H1 (cell line): ENCODE results near the gene DCP2. TPM values are rescaled to one million over a fixed set of nuclear protein-coding genes. Genes with fewer than 3 reads are reported as not detected.

Experiments
- BACH1 ChIP-seq: IDR thresholded peaks from 2 replicates; pipeline ENCODE4 v1.6.1; 2012; ENCODE audit warnings: low read length, improper control_type of control experiment
- BCL11A ChIP-seq, 2 experiments: IDR thresholded peaks; one replicate each; pipeline ENCODE4 v1.6.1; 2011; ENCODE audit warnings: low read depth in 2 of 2, low read length in 2 of 2, mild to moderate bottlenecking in 2 of 2
- CHD7 ChIP-seq: fragments of 300-600 bp; sonication (generic); IDR thresholded peaks from 2 replicates; pipeline ENCODE4 v1.7.1; 2012; ENCODE audit warnings: low read length, moderate library complexity, mild to moderate bottlenecking, inconsistent platforms; ENCODE audit not compliant: insufficient replicate concordance
- E2F6 ChIP-seq: IDR thresholded peaks from 2 replicates; pipeline ENCODE4 v1.6.1; 2012; ENCODE audit warnings: inconsistent platforms
- EP300 ChIP-seq, 2 experiments: IDR thresholded peaks; 1 replicate in 1 of 2; 2 replicates in 1 of 2; pipeline ENCODE4 v1.6.1; 2011 to 2012; ENCODE audit warnings: low read depth in 2 of 2, low read length in 2 of 2, mild to moderate bottlenecking in 2 of 2, borderline replicate concordance in 1 of 2, inconsistent platforms in 1 of 2, moderate library complexity in 1 of 2
- MAX ChIP-seq: IDR thresholded peaks from 2 replicates; pipeline ENCODE4 v1.6.1; 2012; ENCODE audit warnings: inconsistent platforms
- POLR2A ChIP-seq, 2 experiments: IDR thresholded peaks; 1 replicate in 1 of 2; 2 replicates in 1 of 2; pipeline ENCODE4 v1.6.1; 2011; ENCODE audit warnings: low read depth in 2 of 2, low read length in 2 of 2, mild to moderate bottlenecking in 2 of 2; ENCODE audit errors: control extremely low read depth in 1 of 2
- POU5F1 ChIP-seq: IDR thresholded peaks from 2 replicates; pipeline ENCODE4 v1.6.1; 2011; ENCODE audit warnings: low read depth, mild to moderate bottlenecking, low read length, moderate library complexity
- SP1 ChIP-seq: IDR thresholded peaks from 2 replicates; pipeline ENCODE4 v1.6.1; 2011; ENCODE audit warnings: low read depth, low read length
- TAF1 ChIP-seq: IDR thresholded peaks from 2 replicates; pipeline ENCODE4 v1.6.1; 2011; ENCODE audit warnings: mild to moderate bottlenecking, low read depth, low read length
- polyA plus RNA-seq, 7 experiments: library from polyadenylated mRNA; depleted of rRNA in 3 of 7; stranded (reverse) in 5 of 7; unstranded in 2 of 7; fragments of >200 nt in 5 of 7; fragments of 200-250 nt in 2 of 7; gene quantifications; 1 replicate in 5 of 7; 2 replicates in 1 of 7; 4 replicates in 1 of 7; pipeline versions ENCODE4 v1.2.1 to v1.2.3, GENCODE V29; 2011 to 2013; ENCODE audit warnings: missing spikeins in 2 of 7, mixed read lengths in 2 of 7
- total RNA-seq: library from RNA; stranded (reverse); fragmentation: NEBNext Ultra II Directional; extraction: Animal tissue kit (Norgen Biotek cat#: 25700); gene quantifications from 2 replicates; pipeline ENCODE4 v1.2.1, GENCODE V29; 2021

DCP2 gene
- total and polyA plus RNA-seq, 2 of the 8 experiments (the other 6 are each of a cell fraction or from before 2014, with no cell fraction given), result 14.4 to 162 TPM

- no peak for TF ChIP-seq CHD7
- TF ChIP-seq MAX, result no peak
- TF ChIP-seq E2F6, result no peak
- no peak for TF ChIP-seq TAF1
- no peak for TF ChIP-seq EP300 (IDR thresholded peaks at IDR 0.05; ENCODE audit: borderline replicate concordance in 1 of 2, low read depth in 2 of 2, low read length in 2 of 2)
- TF ChIP-seq BCL11A (IDR thresholded peaks at IDR 0.05; ENCODE audit: low read depth in 2 of 2, low read length in 2 of 2), result no peak
- no peak for TF ChIP-seq POU5F1
- no peak for TF ChIP-seq SP1
- TF ChIP-seq BACH1, result no peak
- no peak for TF ChIP-seq POLR2A (IDR thresholded peaks at IDR 0.05; ENCODE audit: control extremely low read depth in 1 of 2, low read depth in 2 of 2, low read length in 2 of 2)
These were observed 91.2 kb downstream of the DCP2 start (continued) for GRCh38 chr5:113067635-113068344.
